B cell (primary cell): ENCODE results near the gene TUBA4A. TPM values are rescaled to one million over a fixed set of nuclear protein-coding genes. Genes with fewer than 3 reads are reported as not detected.

Source experiments
- ATAC-seq: fragments of 200-7000 bp; cut with Tn5 transposase; one replicate; pipeline ENCODE4 v1.10.0; 2021; ENCODE audit warnings: low read depth, mild to moderate bottlenecking, moderate number of reproducible peaks, moderate library complexity
- CTCF ChIA-PET: fragments of 350-600 bp; sonication (Branson Sonifier 250); formaldehyde crosslinking; loops from one replicate; lab custom pipeline; 2021; ENCODE audit warnings: antibody characterized with exemption, inconsistent platforms; lab: Charles Lee
- POLR2A ChIA-PET: fragments of 350-600 bp; sonication (Branson Sonifier 250); formaldehyde crosslinking; loops from one replicate; lab custom pipeline; 2021; ENCODE audit warnings: antibody characterized with exemption; lab: Charles Lee
- DNase-seq: peaks from one replicate; pipeline ENCODE4 v3.0.0; 2013
- H2AFZ ChIP-seq: 2 replicates; pipeline ENCODE4 v1.6.1; 2012; ENCODE audit warnings: mild to moderate bottlenecking, low read depth, low read length; ENCODE audit not compliant: insufficient read depth, poor library complexity, severe bottlenecking
- H3K27ac ChIP-seq, 2 donors: 1 replicate in 1 of 2; 2 replicates in 1 of 2; pipeline ENCODE4 v1.5.1; 2012 to 2013; ENCODE audit warnings: low read length in 2 of 2, mild to moderate bottlenecking in 2 of 2, moderate library complexity in 1 of 2
- H3K27me3 ChIP-seq, 4 experiments: fragments of 200-600 bp in 1 of 4; sonication (generic) in 1 of 4; replicated peaks in 1 of 4; 1 replicate in 2 of 4; 2 replicates in 2 of 4; pipeline versions ENCODE4 v1.6.1 to v1.7.0; 2013 to 2016; ENCODE audit warnings: low read length in 3 of 4, mild to moderate bottlenecking in 2 of 4, mixed read lengths in 1 of 4, moderate library complexity in 1 of 4; ENCODE audit not compliant: insufficient read depth in 4 of 4, control insufficient read depth in 3 of 4; ENCODE audit errors: control extremely low read depth in 1 of 4
- H3K36me3 ChIP-seq, 2 experiments: replicated peaks in 1 of 2; 1 replicate in 1 of 2; 2 replicates in 1 of 2; pipeline versions ENCODE4 v1.6.1 to v1.7.1; 2013; ENCODE audit warnings: low read length in 1 of 2; ENCODE audit not compliant: insufficient read depth in 2 of 2, control insufficient read depth in 1 of 2; ENCODE audit errors: control extremely low read depth in 1 of 2, extremely low read depth in 1 of 2
- H3K4me1 ChIP-seq, 2 donors: fragments of 200-600 bp in 1 of 2; sonication (generic) in 1 of 2; 1 replicate in 1 of 2; 2 replicates in 1 of 2; pipeline versions ENCODE4 v1.5.1 to v1.6.1; 2013 to 2017; ENCODE audit warnings: low read length in 2 of 2; ENCODE audit not compliant: control insufficient read depth in 2 of 2, insufficient read depth in 2 of 2
- H3K4me2 ChIP-seq: replicated peaks from 2 replicates; pipeline ENCODE3; 2012; ENCODE audit warnings: mild to moderate bottlenecking, low read depth, low read length; ENCODE audit not compliant: poor library complexity, severe bottlenecking
- H3K4me3 ChIP-seq, 5 experiments: fragments of 200-600 bp in 1 of 5; sonication (generic) in 1 of 5; 1 replicate in 3 of 5; 2 replicates in 2 of 5; pipeline versions ENCODE4 v1.5.1 to v1.7.0; 2011 to 2016; ENCODE audit warnings: low read length in 4 of 5, mild to moderate bottlenecking in 4 of 5, low read depth in 2 of 5, control low read depth in 1 of 5, moderate library complexity in 1 of 5; ENCODE audit not compliant: insufficient read depth in 1 of 5; ENCODE audit errors: control extremely low read depth in 1 of 5, extremely low read depth in 1 of 5
- H3K79me2 ChIP-seq: fragments of 200-600 bp; sonication (generic); one replicate; pipeline ENCODE4 v1.6.0; 2016; ENCODE audit warnings: low read length; ENCODE audit not compliant: control insufficient read depth, insufficient read depth
- H3K9ac ChIP-seq: fragments of 200-600 bp; sonication (generic); 2 replicates; pipeline ENCODE4 v1.6.1; 2017; ENCODE audit warnings: mild to moderate bottlenecking, low read length, moderate library complexity
- H3K9me3 ChIP-seq, 3 donors: one replicate each; pipeline versions ENCODE4 v1.6.1 to v1.7.1; 2013; ENCODE audit warnings: low read length in 2 of 3; ENCODE audit not compliant: control insufficient read depth in 2 of 3, insufficient read depth in 1 of 3; ENCODE audit errors: control extremely low read depth in 1 of 3
- H4K20me1 ChIP-seq: 2 replicates; pipeline ENCODE4 v1.6.0; 2012; ENCODE audit warnings: mild to moderate bottlenecking, low read length; ENCODE audit not compliant: insufficient read depth, control insufficient read depth, poor library complexity, severe bottlenecking
- H3K27ac Mint-ChIP-seq: one replicate; pipeline ENCODE4 v1.8.0; 2021; ENCODE audit warnings: mixed read lengths
- H3K27me3 Mint-ChIP-seq: one replicate; pipeline ENCODE4 v1.8.0; 2021; ENCODE audit warnings: mixed read lengths
- H3K4me1 Mint-ChIP-seq: one replicate; pipeline ENCODE4 v1.8.0; 2021; ENCODE audit warnings: mixed read lengths
- H3K4me3 Mint-ChIP-seq: one replicate; pipeline ENCODE4 v1.8.0; 2021; ENCODE audit warnings: mixed read lengths
- H3K9me3 Mint-ChIP-seq: one replicate; pipeline ENCODE4 v1.8.0; 2022; ENCODE audit warnings: mixed read lengths; ENCODE audit not compliant: insufficient read depth
- CTCF ChIP-seq: fragments of 200-600 bp; IDR thresholded peaks from one replicate; pipeline ENCODE4 v1.8.0; 2022; ENCODE audit warnings: antibody characterized with exemption, mild to moderate bottlenecking
- EZH2 ChIP-seq: IDR thresholded peaks from 2 replicates; pipeline ENCODE4 v1.6.1; 2012; ENCODE audit warnings: borderline replicate concordance, low read depth, mild to moderate bottlenecking, moderate library complexity, low read length; ENCODE audit not compliant: insufficient read depth, poor library complexity, severe bottlenecking
- WGBS: methylation state at CpG from one replicate; pipeline ENCODE4 v1.1.5; 2013; ENCODE audit warnings: missing lambda C conversion rate; ENCODE audit not compliant: insufficient coverage; 5-methylcytosine and 5-hydroxymethylcytosine counted together
- intact Hi-C: fragments of 100-400 bp; cut with micrococcal nuclease; formaldehyde crosslinking; loops from one replicate; pipeline ENCODE4 v1.10.0; 2022
- polyA plus RNA-seq: library from polyadenylated mRNA; depleted of rRNA; stranded (reverse); fragments of >200 nt; gene quantifications from 2 replicates; pipeline ENCODE4 v1.2.3, GENCODE V29; 2012
- total RNA-seq, 2 donors: library from RNA; stranded (reverse); fragments of 120-200 nt in 1 of 2; gene quantifications; 1 replicate in 1 of 2; 2 replicates in 1 of 2; pipeline versions ENCODE4 v1.2.3 to v1.2.4, GENCODE V29; 2013 to 2022

TUBA4A gene
- total and polyA plus RNA-seq, 2 donors (not counting 1 experiment from before 2014, with no cell fraction given): 196 to 338 TPM

GRCh38 chr2:219250049-219250781 lies 3.5 kb downstream of the TUBA4A start:
- peak overlapping the region; percentile 93 for H3K4me2 ChIP-seq
- H3K9ac ChIP-seq: peak overlapping the region; percentile 59
- H3K36me3 ChIP-seq: peaks cover 2 to 35% of the 10 kb centered on the region in 2 experiments
- Mint-ChIP-seq H3K27ac (peak overlapping the region; percentile 96), H3K4me3 (peak overlapping the region; percentile 87), H3K9me3 (no peaks in the 10 kb centered on the region), H3K4me1 (peaks cover 76% of the 10 kb centered on the region), H3K27me3 (no peaks in the 10 kb centered on the region)
- H3K4me1 ChIP-seq: peaks cover 66 to 76% of the 10 kb centered on the region in 2 donors
- H2AFZ ChIP-seq: no peak overlapping the region
- no peaks in the 10 kb centered on the region for H3K27me3 ChIP-seq
- ATAC-seq (no peak), DNase-seq (no peak)
- no peak for TF ChIP-seq EZH2
- TF ChIP-seq CTCF: no peak
- H3K4me3 ChIP-seq: peak overlapping the region in 4 of 5 experiments; percentile 8 to 53 (median 32)
- H3K79me2 ChIP-seq: peaks cover 73% of the 10 kb centered on the region
- no peaks in the 10 kb centered on the region for H3K9me3 ChIP-seq
- CTCF ChIA-PET: interaction anchor here (1.1 to 6.8 kb wide), 11 partner anchors 12 to 374 kb away, joined by 4 to 69 read pairs (median 7); partner anchors contain the start of genes ANKZF1, ATG9A and DNAJB2
- POLR2A ChIA-PET: interaction anchor here (0.5 to 3.3 kb wide), 7 partner anchors 21 to 992 kb away, joined by 3 to 39 read pairs (median 12); partner anchors contain the start of genes ABCB6, ANKZF1, ATG9A and CNPPD1
- H3K27ac ChIP-seq: peak overlapping the region; percentile 75 to 92
- peaks cover 22% of the 10 kb centered on the region for H4K20me1 ChIP-seq
- WGBS: 86% methylated on average over 22 of the region's 22 CpGs
- intact Hi-C loops: loop anchor here (5.0 kb wide), 1 partner anchor 1033 kb away; the partner anchor contains the start of gene ARPC2
